HG02759 (cell line): Measurements from ENCODE around the gene NDUFB4.

Source experiments
- ATAC-seq: cut with Tn5 transposase; IDR thresholded peaks from one replicate; pipeline ENCODE4 v1.9.1; 2021; ENCODE audit warnings: mild to moderate bottlenecking, moderate library complexity; ENCODE audit not compliant: unreplicated experiment

NDUFB4 gene

DNA sequence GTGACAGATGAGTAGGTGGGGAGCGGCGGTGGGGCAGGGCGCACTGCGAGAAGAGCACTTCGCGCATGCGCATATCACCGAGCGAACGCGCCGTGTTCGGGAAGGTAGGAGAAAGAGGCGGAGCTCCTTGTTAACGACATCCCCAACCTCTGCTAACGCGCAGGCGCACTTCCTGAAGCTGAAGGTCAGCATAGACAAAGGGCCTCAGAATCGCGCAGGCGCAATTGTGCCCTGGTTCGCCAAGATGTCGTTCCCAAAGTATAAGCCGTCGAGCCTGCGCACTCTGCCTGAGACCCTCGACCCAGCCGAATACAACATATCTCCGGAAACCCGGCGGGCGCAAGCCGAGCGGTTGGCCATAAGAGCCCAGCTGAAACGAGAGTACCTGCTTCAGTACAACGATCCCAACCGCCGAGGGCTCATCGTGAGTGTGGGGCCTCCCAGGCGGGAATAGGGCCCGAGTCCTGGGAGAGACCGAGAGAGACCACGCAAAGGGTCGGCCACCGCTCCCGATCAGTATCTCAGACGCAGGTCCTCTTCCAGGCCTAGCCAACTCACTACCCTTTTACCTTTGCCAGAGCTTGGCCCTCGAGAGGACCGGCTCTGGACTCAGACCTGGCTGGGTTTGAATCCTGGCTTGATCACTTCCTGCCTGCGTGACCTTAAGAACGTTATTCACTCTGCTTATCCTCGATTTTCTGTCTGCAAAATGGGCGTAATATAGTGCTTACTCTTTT, at the start of gene NDUFB4:
TSS of gene NDUFB4 (plus strand) at position 221 of the 737 bp plus-strand sequence. CDS start at position 245, 24 bp downstream.
- ATAC-seq, result peak; percentile 94

DNA sequence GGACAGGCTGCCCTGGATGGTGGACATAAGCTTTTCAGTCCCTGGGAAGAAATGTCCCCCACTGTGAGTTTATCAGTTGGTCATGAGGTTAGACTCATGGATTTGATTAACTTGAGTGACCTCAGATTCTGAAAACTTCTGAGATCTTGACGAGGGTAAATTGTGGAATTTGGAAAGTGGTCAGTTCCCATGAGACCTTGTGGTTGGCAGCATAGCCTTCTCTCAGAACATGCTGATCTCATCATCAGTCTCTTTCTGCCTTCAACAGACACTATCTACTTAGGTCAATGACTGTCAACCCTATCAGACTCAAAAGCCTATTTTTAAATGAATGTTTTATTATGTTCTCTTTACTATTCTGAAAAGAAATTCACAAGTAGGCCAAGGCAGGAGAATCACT, 45.6 kb upstream of the NDUFB4 start:
- no peak for ATAC-seq

DNA sequence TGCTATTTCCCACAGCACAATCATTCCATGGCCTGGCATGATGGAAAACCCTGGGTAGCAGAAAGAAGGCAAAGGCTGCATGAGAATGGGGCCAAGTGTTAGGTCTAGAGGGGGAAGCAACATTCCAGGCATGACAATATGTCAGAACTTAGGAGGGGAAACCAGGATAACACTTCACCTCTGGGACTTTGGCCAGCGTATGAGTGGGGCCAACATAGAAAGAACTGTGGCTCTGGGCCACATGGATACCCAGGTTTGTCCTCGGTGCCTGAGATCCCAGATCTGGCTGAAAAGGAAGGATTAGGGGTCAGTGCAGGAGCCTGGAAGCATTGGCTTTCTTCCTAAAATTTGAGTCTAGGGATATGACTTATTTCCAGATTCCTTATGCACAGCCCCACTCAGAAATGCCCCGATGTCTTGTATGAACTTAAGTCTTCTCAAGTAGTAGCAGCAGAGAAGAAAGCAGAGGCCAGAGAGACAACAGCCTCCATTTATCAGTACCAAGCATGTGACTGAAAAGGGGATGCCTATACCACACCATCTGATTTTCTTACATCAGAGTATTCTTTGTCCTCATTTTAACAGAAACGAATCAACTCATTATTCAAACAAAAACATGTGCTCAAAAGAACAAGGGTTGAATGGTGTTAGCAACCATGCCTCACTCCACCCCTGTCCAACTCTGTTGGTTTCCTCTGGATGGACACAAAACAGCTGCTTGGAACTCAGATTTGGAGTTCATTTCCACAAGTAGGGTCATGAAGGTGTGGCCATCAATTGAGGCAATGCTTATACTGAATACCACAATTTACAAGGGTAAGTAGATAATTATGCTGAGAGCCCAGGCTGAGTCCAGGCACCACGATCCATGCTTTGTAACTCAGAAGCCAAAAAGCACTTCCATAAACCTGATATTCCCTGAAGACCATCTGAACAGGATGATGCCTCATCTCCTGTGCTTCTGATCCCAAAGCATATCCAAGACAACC, 43.7 kb upstream of the NDUFB4 start:
- no peak for ATAC-seq

DNA sequence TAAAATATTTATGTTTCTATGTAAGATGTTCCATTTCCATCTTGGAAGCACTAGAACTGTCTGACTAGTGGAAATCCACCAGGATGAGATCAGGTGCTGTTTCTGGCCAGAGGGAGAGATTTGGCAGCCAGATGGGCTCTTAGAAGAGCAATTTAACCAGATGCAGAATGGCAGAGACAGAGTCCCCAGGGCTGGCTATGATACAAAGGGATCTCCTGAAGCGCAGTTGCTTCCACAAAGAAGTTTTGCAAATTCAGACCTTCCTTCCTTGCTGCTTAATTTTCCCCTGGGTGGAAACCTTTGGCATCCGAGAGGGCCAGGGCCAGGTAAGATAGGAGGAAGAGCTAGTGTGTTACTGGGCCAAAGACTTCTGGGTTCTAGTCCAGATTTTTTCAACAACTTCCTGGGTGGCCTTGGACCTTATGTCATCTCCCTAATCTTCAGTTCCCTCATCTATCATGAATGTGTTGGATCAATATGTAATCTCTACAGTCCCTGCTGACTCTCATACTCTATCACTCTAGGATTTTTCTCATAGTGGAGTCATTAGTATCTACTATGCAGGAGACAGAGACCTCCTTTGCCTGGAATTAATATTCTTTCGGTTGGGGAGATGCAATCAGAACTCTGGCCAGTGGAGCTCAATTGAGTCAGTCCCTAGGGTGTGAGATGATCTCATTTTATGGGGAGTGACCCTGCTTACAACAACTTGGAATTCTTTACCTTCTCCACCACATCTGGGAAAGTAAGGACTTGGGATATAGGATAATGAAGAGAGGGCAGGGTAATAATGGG, 41.1 kb upstream of the NDUFB4 start:
- ATAC-seq, result no peak

DNA sequence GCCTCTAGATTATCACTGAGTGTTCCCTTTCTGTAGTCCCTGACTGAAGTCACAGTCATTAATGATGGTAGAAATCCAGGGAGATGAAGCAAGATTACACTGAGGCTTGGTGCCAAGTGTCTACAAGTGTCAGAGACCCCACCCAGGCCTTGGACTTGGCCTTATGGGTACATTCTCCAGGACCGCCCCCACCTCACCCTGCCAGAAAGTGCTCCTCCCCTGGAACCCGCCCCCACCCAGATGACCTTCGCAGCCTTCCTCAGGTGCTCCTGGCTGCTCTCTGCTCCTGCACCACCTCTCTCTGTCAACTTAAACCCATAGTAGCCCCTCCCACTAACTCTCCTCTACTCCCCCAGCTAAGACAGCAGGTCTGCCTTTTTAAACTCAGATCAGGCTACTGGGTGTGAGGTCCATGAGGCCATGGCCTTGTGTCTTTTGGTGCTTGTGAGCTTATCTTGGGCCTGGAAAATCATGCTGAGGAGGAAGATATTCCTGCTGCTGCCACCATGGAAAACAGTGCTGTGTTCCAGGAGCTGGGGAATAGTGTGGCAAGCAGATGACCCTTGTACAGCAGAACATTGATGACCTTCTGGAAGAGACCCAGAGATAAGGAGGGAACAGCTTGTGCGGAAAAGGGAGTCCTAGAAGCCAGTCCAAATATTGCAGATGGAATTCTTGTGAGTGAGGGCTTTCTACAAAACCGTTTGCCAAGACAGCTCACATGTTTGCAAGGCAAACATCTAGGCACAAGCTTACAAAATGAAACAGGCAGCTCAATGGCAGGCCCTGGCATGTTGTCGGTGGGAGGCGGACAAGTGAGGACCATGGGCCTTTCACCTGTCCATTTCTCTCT, 40.3 kb upstream of the NDUFB4 start:
- no peak for ATAC-seq

DNA sequence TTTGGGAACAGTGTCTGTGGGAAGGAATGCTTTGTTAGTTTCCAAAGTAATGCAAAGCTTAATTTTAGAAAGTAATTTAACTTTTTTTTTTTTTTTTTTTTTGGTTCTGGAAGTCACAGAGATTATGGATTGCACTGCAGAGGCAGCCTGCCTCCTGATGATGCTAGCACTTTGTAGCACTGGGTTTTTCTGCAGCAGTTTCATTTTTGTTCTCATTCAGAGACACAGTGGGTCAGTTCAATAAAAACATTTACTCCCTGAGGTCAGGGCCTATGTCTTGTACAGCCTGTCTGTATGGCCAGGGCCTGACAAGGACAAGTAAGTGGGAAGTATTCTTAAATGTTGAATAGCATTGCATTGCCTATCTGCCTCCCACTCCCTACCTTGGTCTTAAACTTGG, 39.0 kb upstream of the NDUFB4 start:
- ATAC-seq, result no peak

DNA sequence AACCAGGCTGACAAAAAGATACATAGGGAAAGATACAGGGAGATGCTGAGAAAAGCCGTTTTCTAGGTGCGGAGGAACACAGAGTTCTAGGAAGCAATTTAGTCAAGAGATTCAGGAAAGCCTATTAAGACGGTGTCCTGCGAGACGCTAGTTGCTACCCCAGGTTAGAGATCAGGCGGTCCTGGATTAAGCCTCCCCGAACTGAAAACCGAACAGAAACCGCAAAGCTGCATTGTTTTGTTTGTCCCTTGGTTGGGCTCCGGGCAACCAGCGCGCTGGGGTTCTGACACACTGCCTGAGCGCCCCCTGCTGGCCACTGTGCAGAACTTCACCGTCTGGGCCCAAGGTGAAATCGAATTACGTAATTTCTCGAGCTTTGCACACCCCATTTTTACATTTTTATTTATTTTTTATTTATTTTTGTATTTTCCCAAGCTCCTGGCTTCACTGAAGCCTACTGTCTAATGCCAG, 37.3 kb upstream of the NDUFB4 start:
- peak; percentile 86 for ATAC-seq

DNA sequence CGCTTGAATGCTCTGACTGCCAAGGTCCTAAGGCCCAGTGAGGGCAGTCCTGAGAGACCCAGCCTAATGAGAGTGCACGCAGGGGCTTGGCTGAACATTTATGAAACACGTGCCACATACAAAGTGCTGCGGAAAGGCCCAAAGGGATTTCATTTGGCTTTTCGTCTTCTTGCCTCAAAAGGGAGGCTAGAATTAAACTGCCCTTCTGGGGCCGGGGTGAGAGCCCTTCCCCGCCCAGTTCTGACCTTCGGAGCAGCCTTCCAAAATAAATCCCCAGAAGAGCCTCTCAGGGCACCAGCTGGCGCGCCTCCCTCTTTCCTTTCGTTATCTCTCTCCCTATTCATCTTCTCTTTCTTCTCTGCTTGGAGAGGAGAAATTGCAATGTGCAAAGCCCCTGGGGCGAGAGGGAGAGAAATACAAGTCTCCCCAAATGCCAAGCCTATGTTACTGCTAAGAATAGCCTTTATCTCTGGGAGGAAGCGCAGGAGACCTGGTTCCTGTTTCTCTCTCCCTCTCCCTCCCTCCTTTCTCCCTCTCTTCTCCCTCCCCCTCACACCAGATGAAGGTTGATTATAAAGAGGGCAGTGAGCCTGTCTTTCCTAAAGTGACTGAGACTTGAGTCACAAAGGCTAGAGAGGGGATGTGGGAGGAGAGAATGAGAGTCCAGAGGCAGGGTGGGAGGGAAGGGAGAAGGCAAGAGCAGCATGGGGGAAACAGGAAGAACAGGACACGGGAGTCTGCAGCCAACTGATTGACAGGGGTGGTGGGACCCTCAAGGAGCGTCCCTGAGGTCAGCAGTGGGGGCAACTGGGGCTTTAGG, 36.7 kb upstream of the NDUFB4 start:
- peak; percentile 32 for ATAC-seq

DNA sequence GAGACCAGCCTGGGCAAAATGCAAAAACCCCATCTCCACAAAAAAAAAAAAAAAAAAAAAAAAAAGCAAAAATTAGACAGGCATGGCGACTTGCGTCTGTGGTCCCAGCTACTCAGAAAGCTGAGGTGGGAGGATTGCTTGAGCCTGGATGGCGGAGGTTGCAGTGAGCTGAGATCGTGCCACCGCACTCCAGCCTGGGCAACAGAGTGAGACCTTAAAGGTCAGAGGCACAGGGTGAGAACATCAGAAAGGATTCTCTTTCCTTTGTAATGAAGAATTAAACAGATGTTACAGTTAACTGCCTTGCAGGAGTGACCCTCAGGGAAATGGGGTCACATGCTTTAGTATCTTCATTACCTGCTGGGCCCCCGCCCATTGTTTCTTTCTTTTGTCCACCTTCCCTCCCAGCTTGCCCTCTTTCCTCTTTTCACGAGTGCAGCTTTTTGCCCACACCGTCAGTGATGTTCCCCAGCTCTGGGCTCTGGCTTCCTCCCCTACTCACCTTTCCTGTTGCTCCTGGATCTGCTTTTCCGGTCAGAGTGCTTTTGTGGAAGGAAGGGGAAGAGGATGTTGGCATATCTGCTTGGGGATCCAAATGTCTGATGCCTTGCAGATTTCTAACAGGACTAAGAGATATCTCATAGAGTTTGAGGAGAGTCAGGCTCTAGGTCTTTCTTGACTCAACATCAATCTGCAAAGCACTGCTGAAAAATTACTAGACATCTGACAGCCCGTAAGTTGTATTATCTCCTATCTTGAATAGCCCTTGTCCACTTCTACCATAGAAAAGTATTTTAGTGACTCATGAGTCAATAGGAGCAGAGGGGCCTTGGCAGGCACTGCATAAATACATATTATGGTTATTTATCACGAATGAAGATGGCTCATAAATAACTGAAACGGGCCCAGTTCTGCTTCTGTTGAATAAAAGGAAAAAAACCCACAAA, 35.6 kb upstream of the NDUFB4 start:
- no peak for ATAC-seq

DNA sequence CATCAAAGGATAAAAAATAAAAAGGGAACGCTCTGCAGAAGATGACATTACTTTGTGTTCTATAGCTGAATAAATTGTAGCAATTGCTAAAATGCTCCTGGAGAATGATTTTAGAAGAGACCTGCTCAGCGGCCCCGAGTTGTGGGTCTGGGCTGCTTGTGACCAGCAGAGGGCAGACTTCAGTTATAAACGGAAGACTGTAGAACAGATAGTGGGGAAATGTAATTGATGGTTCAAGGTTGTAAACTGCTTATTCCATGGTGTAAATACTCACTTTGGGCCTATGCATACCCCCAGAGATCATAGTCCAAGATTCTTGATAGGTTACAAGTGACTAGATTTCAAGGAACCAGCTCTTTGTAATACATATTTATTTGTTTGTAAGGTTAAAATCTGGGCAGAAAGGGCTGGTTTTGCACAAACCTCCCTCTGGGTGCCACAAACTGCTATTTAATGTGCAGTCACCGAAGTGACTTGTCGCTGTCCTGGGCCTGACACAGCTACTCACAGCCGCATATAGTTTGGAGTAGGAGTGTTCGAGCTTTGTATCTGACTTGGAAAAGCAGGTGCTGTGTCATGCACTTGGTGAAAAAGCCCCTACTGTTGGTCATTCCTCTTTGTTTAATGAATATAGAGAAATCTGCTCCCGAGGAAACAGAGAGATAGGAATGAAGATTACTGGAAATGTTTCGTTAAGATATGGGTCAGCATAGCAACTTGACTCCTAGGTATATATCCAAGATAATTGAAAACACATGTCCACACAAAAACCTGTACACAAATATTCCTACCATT, 34.7 kb upstream of the NDUFB4 start:
- ATAC-seq, result peak; percentile 60

DNA sequence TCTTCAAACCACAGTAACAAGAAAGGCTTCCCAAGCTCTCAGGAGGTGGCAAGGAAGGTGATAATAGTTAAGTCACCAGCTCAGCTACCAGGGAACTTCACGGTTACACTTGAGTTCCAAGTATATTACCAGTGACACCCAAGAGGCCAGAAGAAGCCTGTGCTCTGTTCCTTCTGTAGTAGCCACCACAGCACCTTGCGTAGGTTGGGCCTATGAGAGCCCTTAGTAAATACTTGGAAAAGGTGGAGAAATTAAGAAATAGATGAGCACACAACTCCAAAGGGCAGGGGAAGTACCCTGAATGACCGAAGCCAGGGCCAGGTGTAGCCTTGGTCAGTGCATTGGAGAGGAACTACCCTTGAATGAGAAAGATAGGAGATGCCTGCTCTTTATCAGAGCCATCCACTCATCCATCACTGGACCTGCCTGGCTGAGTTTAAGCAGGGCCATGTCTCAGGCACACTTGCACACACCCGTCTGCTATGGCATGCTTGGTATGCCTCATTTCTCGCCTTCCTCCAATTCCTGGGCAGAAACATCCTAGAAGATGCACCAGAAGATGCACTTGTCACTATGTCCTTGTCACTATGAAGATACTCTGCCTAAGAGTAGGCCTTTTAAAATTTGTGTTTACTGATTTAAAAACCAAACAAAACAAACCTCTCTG, 32.6 kb upstream of the NDUFB4 start:
- ATAC-seq, result no peak

DNA sequence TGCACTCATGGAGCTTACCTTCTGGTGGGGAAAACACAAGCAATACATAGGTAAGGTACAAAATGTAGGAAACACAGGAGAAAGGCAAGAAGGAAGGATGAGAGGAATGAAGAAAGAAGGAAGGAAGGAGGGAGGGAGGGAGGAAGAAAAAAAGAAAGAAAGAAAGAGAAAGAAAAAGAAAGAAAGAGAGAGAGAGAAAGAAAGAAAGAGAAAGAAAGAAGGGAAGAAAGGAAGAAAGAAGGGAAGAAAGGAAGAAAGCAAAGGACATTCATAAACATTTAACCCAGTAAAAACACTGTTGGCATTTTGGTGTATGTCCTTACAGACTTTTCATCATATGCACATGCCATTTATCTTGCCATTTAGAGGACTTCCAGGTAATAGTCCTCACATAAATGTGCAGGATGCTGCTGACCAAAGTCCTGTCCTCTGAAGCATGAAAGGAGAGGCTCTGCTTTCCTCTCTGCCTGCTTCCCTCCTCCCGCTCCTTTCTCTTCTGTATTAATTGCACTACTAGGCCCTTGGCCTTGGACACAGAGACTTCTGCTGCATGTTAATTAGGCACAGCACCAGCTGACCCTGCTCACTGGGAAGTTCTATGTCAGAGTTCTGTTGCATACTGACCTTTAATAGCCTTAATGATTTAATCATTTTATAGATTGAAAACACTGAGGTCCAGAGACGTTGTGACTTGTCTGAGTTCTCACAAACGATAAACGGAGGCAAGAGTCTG, 29.7 kb upstream of the NDUFB4 start:
- no peak for ATAC-seq

DNA sequence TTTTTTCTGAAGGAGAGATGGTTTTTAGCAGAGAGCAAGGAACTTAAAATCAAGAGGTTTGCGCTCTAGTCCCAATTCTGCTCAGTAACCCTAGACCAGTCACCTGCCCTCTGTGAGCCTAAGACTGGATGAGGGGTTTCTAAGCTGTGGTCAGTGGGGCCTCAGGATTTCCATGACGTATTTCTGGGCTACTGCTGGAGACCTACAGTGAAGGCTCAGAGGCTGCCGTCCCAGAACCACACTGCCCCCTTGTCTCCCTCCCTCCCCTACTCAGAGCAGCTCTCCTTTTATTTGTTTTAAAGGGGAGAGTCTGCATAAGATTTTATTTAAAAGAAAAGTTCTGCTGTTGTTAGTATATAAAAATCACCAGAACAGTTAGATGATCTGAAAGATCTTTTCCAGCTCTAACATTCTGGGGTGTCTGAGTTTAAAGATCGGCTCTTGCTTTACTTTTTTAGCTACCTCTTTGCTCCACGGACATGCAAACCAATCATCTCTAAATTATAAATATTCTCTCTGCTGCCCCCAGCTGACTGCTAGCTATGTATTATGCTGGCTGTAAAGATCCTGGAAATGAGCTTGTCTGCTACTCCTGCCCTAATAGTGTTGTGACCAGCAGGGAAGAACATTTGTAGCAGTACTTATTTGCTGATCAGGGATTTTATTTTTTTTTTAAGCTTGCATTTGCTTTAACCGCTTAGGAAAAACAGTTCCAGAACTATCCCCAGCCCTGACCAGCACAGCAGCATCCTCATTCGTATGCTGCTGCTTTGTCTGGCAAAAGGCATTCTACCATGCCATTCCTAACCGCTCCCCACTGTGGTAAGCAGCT, 28.6 kb upstream of the NDUFB4 start:
- peak; percentile 50 for ATAC-seq

DNA sequence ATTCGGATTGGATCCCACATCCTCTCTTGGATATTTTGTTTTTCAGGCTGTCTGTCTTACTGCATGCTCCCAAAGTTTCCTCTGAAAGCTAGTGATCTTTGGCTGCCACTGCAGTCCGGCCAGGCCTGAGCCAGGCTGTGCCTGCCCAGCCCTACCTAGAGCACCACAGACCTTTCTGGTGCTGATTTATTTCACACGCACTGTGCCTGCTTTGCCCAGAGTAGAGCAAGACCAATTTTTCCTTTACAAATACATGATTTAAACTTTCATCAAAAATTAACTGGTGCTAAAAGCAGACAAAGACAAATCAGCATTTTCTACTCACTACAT, 28.0 kb upstream of the NDUFB4 start:
- no peak for ATAC-seq

DNA sequence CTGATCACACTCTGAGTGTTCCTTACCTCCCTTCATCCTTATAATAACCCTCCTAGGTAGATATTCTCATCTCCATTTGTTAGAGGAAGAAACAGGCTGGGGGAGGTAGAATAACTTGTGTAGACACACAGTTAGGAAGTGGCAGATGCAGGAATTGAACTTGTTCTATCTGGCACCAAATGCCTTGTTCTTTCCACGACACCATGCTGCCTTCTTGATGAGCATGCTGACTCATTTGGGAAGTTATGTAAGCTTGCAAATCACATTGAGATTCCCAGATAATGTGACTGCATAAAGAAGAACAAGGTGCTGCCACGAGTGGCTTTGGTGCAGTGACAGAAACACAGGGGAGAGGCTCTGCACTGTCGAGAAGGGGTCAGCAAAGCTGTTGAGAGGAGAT, 27.5 kb upstream of the NDUFB4 start:
- no peak for ATAC-seq
